Measurements from ENCODE around the gene DBH. TPM values are rescaled to one million over a fixed set of nuclear protein-coding genes. Genes with fewer than 3 reads are reported as not detected.

Gene DBH
- total RNA-seq, 1 experiment from 2014 or later: not detected

DNA sequence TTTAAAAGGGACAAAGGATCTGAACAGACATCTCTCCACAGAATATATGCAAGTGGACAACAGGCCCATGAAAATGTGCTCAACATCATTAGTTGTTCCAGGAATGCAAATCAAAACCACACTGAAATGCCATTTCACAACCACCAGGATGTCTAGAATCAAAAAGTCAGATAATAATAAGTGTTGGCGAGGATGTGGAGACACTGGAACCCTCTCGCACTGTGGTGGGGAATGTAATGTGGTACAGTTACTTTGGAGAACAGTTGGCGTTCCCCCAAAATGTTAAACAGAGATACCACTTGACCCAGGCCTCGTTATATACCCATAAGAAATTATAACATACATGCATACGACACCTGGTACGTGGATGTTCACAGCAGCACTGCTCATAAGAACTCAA is 63.4 kb downstream of the DBH start:
- Histone ChIP-seq H3K79me2 (ENCODE audit: insufficient read depth, low read length) (no peaks in the 10 kb centered on the region), H3K9me2 (ENCODE audit: insufficient read depth) (no peaks in the 10 kb centered on the region), H3K9ac (ENCODE audit: low read length) (no peak overlapping the region), H3K4me3 (replicated peaks in 1 of 2; ENCODE audit: low read depth in 1 of 2, low read length in 2 of 2) (no peak overlapping the region), H3K4me1 (ENCODE audit: control insufficient read depth in 1 of 2, insufficient read depth in 2 of 2, low read length in 2 of 2) (no peaks in the 10 kb centered on the region), H3K27ac (ENCODE audit: low read depth, low read length) (no peak overlapping the region), H2AFZ (ENCODE audit: low read depth, low read length, poor library complexity, severe bottlenecking) (no peak overlapping the region), H3K9me3 (ENCODE audit: control insufficient read depth in 1 of 2, insufficient read depth in 1 of 2, low read depth in 1 of 2, low read length in 2 of 2) (no peaks in the 10 kb centered on the region), H3K27me3 (ENCODE audit: insufficient read depth, low read length) (0 out of 2 replicates have a peak, but pooled peaks cover 10% of the 10 kb centered on the region), H3K36me3 (ENCODE audit: control insufficient read depth in 1 of 2, insufficient read depth in 2 of 2, low read length in 2 of 2) (no peaks in the 10 kb centered on the region), H4K20me1 (ENCODE audit: insufficient read depth) (no peaks in the 10 kb centered on the region), H3K4me2 (ENCODE audit: low read length) (no peak overlapping the region)
- ChIA-PET CTCF (no interaction called here), RAD21 (ENCODE audit: low non-redundant PET in 1 of 2, low total read pairs in 2 of 2, uncharacterized antibody in 2 of 2, unreplicated experiment in 2 of 2) (no interaction called here), POLR2A (no interaction called here)
- TF ChIP-seq ELF1 (IDR thresholded peaks at IDR 0.05; ENCODE audit: borderline replicate concordance, low read depth): no peak
- TF ChIP-seq, protein P1, sequence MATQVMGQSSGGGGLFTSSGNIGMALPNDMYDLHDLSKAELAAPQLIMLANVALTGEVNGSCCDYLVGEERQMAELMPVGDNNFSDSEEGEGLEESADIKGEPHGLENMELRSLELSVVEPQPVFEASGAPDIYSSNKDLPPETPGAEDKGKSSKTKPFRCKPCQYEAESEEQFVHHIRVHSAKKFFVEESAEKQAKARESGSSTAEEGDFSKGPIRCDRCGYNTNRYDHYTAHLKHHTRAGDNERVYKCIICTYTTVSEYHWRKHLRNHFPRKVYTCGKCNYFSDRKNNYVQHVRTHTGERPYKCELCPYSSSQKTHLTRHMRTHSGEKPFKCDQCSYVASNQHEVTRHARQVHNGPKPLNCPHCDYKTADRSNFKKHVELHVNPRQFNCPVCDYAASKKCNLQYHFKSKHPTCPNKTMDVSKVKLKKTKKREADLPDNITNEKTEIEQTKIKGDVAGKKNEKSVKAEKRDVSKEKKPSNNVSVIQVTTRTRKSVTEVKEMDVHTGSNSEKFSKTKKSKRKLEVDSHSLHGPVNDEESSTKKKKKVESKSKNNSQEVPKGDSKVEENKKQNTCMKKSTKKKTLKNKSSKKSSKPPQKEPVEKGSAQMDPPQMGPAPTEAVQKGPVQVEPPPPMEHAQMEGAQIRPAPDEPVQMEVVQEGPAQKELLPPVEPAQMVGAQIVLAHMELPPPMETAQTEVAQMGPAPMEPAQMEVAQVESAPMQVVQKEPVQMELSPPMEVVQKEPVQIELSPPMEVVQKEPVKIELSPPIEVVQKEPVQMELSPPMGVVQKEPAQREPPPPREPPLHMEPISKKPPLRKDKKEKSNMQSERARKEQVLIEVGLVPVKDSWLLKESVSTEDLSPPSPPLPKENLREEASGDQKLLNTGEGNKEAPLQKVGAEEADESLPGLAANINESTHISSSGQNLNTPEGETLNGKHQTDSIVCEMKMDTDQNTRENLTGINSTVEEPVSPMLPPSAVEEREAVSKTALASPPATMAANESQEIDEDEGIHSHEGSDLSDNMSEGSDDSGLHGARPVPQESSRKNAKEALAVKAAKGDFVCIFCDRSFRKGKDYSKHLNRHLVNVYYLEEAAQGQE (IDR thresholded peaks at IDR 0.05; ENCODE audit: low read depth): no peak
- TF ChIP-seq CBX3 (IDR thresholded peaks at IDR 0.05; ENCODE audit: low read depth): no peak
- no peak for TF ChIP-seq SRF (IDR thresholded peaks at IDR 0.05; ENCODE audit: low read depth)
- TF ChIP-seq JUND (IDR thresholded peaks at IDR 0.05): no peak
- no peak for TF ChIP-seq POLR2AphosphoS5 (IDR thresholded peaks at IDR 0.05; ENCODE audit: low read depth, low read length)
- no peak for TF ChIP-seq EGR1 (IDR thresholded peaks at IDR 0.05; ENCODE audit: low read depth)
- TF ChIP-seq, protein P2, sequence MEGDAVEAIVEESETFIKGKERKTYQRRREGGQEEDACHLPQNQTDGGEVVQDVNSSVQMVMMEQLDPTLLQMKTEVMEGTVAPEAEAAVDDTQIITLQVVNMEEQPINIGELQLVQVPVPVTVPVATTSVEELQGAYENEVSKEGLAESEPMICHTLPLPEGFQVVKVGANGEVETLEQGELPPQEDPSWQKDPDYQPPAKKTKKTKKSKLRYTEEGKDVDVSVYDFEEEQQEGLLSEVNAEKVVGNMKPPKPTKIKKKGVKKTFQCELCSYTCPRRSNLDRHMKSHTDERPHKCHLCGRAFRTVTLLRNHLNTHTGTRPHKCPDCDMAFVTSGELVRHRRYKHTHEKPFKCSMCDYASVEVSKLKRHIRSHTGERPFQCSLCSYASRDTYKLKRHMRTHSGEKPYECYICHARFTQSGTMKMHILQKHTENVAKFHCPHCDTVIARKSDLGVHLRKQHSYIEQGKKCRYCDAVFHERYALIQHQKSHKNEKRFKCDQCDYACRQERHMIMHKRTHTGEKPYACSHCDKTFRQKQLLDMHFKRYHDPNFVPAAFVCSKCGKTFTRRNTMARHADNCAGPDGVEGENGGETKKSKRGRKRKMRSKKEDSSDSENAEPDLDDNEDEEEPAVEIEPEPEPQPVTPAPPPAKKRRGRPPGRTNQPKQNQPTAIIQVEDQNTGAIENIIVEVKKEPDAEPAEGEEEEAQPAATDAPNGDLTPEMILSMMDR (IDR thresholded peaks at IDR 0.05 in 2 of 3, conservative IDR thresholded peaks at IDR 0.05 in 1 of 3; ENCODE audit: borderline replicate concordance in 1 of 3, insufficient read depth in 1 of 3, low read depth in 2 of 3, low read length in 2 of 3): no peak
- TF ChIP-seq YY1 (IDR thresholded peaks at IDR 0.05; ENCODE audit: extremely low read depth, insufficient replicate concordance, low read depth, low read length): no peak
- TF ChIP-seq, protein P3, sequence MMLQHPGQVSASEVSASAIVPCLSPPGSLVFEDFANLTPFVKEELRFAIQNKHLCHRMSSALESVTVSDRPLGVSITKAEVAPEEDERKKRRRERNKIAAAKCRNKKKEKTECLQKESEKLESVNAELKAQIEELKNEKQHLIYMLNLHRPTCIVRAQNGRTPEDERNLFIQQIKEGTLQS (IDR thresholded peaks at IDR 0.05): no peak
- TF ChIP-seq, protein P4, sequence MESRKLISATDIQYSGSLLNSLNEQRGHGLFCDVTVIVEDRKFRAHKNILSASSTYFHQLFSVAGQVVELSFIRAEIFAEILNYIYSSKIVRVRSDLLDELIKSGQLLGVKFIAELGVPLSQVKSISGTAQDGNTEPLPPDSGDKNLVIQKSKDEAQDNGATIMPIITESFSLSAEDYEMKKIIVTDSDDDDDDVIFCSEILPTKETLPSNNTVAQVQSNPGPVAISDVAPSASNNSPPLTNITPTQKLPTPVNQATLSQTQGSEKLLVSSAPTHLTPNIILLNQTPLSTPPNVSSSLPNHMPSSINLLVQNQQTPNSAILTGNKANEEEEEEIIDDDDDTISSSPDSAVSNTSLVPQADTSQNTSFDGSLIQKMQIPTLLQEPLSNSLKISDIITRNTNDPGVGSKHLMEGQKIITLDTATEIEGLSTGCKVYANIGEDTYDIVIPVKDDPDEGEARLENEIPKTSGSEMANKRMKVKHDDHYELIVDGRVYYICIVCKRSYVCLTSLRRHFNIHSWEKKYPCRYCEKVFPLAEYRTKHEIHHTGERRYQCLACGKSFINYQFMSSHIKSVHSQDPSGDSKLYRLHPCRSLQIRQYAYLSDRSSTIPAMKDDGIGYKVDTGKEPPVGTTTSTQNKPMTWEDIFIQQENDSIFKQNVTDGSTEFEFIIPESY (IDR thresholded peaks at IDR 0.05; ENCODE audit: extremely low read depth, insufficient replicate concordance, low read length): no peak
- TF ChIP-seq SIN3A (IDR thresholded peaks at IDR 0.05; ENCODE audit: low read depth): no peak
- TF ChIP-seq POLR2A (IDR thresholded peaks at IDR 0.05; ENCODE audit: borderline replicate concordance, extremely low read depth, insufficient read depth, insufficient read length): no peak
- TF ChIP-seq CEBPB (IDR thresholded peaks at IDR 0.05; ENCODE audit: low read depth): no peak
- no peak for TF ChIP-seq FOSL1 (IDR thresholded peaks at IDR 0.05; ENCODE audit: low read depth)
- ATAC-seq (no peak), DNase-seq (ENCODE audit: low read depth, low spot score) (no peak)
- BruUV-seq (replicated peaks): no TSS peak
- intact Hi-C loops (cut with micrococcal nuclease): no loop called here
